HG02642 (cell line): Measurements from ENCODE around the gene ST3GAL3.

ENCODE experiments used
- ATAC-seq: cut with Tn5 transposase; IDR thresholded peaks from one replicate; pipeline ENCODE4 v1.9.1; 2021; ENCODE audit warnings: mild to moderate bottlenecking; ENCODE audit not compliant: unreplicated experiment, poor library complexity

The ST3GAL3 gene

DNA sequence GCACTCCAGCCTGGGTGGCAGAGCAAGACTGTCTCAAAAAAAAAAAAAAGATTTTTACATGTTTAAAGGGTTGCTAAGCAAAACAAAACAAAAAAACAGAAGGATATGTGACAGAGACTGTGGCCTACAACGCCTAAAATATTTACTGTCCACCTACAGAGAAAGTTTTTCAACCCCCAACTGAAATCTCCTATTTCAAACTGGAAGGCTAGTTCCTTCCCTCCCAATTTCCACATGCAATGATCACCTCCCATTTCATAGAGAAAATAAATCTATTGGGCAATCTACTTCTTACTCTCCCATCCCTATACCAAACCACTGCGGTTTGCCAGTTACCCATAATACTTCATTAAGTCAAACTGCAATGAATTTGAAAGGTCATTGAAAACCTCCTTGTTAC, 74.2 kb downstream of the ST3GAL3 start:
- ATAC-seq: no peak

GRCh38 chr1:43783096-43783670, 75.8 kb downstream of the ST3GAL3 start:
- no peak for ATAC-seq

GRCh38 chr1:43783671-43784205, 76.4 kb downstream of the ST3GAL3 start:
- ATAC-seq: no peak

- no peak for ATAC-seq
Observed at GRCh38 chr1:43786201-43786958, 79.0 kb downstream of the ST3GAL3 start.

- no peak for ATAC-seq
Observed at GRCh38 chr1:43786960-43787359, 79.6 kb downstream of the ST3GAL3 start.

DNA sequence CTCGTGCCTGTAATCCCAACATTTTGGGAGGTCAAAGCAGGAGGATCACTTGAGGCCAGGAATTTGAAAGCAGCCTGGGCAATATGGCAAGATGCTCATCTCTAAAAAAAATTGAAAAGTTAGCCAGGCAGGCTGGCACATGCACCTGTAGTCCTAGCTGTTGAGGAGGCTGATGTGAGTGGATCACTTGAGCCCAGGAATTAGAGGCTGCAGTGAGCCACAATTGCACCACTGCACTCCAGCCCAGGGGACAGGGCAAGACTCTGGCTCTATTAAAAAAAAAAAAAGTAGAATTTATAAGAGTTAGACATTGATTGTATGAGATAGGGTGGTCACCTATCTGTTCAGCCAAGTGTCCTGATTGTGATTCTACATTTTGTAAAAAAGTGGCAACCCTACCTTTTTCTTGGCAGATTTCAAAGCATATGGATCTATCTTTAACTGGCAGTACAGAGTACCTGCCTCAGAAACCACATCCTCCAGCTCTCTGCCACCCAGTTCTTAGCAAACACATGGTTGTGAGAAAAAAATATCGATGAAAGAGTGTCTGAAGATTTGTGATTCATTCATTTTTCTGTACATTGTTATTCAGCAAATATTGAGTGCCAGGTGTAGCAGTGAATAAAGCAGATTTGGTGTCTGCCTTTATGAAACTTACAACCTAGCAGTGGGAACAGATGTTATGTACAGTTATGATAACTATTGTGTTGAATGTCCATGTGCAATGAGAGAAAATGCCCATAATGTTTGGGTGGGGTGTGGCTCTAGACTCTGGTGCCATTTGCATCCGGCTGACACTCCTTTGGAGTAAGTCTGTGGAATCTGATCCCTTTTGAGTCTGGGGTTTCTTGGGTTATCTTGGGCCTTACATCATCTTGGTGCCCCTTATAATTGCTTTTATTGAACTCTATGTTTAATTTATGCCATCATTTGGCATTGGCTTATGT, 82.5 kb downstream of the ST3GAL3 start:
- ATAC-seq: no peak

GRCh38 chr1:43791243-43791642, 83.9 kb downstream of the ST3GAL3 start:
- no peak for ATAC-seq

GRCh38 chr1:43796111-43796581, 88.8 kb downstream of the ST3GAL3 start:
- no peak for ATAC-seq

DNA sequence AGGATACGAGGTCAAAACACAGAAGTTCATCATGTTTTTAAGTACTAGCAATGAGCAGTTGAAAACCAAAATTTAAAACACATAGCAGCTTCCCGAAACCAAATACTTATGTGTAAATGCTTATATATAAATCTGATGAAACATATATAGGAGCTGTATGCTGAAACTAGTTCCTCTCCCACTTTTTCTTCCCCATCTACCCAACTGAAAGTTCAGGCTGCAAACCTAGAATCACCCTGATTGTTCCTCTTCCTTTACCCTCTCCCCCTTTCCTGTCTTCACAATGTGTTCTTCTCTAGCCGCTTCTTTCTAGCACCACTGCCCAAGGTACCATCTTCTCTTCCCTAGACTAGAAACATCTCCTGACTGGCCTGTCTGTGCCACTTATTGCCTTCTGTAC, 90.6 kb downstream of the ST3GAL3 start:
- ATAC-seq: no peak

DNA sequence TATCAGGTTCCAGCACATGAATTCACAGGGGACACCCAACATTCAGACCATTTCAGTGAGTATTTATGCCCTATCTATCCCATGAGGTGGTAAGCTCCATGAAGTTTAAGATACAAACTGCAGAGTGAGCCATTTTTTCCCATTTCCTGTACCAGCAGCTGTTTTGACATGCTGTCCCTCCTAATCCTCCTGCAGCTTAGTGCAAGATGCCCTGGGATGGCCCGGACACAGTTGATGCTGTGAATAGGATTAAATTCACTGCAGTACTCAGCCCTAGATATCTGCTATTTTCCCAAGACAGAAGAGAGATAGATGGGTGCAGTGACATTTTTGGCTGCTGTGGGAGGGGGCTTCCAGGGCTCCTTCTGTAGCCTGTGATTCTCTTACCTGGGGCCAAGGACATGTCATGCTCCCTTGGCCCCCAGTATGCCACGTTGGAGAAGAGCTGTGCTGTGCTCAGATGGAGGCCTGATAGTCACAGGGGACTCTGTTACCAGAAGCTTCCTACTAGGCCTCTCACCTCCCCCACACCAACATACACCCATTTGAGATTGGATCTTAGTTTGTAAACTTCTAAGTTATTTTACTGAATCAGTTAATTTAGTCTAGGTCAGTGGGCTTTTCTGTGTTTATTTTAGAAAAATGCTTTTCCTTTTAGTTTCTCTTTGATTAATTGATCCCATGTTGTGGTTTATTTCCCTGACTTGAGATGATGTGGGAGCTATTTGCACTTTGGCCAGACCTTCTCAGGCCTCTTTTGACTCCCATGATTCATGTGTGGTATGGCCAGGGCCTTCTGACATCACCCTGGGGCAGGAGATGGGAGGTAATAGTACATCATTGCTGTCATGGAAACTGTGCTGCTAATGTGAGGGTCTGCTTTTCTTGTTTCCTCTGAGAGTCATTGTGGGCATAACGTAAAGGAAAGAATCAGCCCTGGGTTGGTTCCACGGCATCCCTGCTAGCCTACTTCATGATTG, 92.6 kb downstream of the ST3GAL3 start:
- no peak for ATAC-seq

GRCh38 chr1:43800771-43801170, 93.4 kb downstream of the ST3GAL3 start:
- ATAC-seq: no peak

- ATAC-seq: no peak
Observed at GRCh38 chr1:43801203-43801602, 93.9 kb downstream of the ST3GAL3 start.

DNA sequence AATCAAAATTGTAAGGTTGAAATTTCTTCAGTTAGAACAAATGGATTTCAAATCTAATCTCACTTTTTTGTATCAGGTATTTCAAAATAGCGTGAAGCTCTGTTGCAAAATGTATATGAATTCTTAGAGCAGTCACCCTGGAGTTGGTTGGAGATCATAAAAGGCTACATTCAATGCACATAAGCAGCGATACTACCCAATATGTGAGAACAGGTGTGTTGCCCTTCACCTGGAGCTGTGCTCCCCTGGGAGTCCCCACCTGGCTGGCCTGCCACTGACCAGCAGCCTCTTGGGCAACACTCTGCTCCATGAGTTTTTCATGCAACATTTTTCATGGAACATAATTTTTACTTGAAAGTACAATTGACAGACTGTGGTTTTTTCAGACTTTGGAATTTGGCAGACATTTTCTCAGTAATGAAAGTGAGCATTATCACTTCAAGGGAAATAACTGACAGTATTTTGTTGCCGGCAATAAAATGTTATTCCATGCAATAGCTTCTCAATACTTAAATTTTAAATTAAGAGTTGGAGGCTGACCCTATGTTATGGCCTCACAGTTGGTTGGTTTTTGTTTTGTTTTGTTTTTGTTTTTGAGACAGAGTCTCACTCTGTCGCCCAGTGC, 95.1 kb downstream of the ST3GAL3 start:
- ATAC-seq: no peak

GRCh38 chr1:43803105-43803504, 95.8 kb downstream of the ST3GAL3 start:
- ATAC-seq: no peak

DNA sequence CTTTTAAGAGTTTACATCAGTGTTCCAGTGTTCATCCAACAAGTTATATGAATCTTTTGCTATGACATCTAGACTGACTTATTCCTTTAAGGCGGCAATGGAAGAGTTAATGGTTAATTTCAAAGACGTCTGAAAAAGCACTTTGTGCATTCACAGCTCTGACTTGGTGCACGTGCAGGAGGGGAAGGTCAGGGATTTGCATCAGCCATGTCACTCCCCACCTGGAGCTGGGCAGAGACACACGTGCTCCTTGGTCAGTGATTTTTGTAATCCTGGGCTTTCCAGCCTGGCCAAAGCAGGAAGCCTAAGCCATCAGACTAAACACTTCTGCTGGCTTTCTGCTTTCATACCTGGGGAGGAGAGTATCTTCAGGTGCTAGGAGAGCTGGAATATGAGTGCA, 96.3 kb downstream of the ST3GAL3 start:
- no peak for ATAC-seq

DNA sequence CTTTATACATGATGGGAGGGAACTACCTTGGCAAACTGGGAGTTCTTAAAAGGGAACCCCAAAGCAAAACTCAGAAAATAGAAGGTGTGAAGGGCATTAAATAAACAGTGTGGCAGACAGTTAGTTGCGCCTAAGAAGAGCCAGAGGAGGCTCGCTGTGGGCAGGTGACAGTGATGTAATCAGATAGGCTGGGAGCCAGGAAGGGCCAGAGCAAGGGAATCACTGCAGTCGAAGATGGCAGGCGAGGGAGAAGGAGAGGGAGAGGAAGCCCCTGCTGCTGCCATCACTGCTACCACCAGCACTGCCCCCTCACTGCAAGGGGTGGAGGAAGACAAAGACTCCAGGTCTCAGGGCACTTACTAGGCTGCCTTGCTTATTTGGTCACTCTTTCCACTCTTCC, 97.2 kb downstream of the ST3GAL3 start:
- ATAC-seq: no peak

DNA sequence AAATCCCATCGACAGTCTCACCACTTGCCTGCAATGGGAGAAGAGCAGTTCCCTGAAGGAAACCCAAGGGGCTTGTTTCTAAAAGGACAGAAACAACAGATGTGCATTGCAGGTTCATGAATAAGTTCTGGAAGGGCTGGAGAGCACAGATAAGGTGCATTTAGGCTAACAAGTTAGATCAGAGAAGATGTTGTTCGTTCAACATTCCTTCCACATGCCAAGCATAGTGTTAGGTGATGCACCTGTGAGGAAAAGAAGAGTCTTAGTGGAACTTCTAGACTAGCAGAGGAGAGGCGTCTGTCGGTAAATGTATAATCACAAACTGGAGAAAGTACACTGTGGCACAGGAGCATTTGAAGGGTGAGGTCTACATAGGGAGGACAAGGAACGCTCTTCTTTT, 98.0 kb downstream of the ST3GAL3 start:
- no peak for ATAC-seq

DNA sequence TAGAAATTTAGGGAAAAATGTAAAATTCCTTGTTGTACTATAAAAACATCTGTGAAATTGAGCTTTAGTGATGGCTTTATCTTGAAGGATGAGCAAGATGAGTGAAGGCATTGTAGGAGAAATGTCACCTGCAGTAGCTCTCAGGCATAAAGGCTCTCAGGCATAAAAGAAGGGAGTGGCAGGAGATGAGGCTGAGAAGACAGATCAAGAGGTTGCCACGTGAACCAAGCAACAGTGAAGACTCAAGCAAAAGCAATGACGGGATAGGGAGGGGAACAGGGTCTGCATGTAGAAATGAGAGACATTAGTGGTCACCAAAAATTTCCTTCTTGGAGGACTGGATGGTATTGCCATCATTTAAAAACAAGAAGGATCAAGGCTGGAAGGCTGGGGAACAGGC, 98.8 kb downstream of the ST3GAL3 start:
- no peak for ATAC-seq

GRCh38 chr1:43809097-43809673, 101.8 kb downstream of the ST3GAL3 start:
- ATAC-seq: no peak
